ENCODE measurements around the gene KDM1A.

- TF ChIP-seq CTCF (optimal IDR thresholded peaks at IDR 0.05 in 1 of 3, IDR thresholded peaks at IDR 0.05 in 1 of 3, conservative IDR thresholded peaks at IDR 0.05 in 1 of 3; ENCODE audit: extremely low read depth in 1 of 3, insufficient read depth in 2 of 3, low read length in 3 of 3): no peak
- TF ChIP-seq EZH2 (IDR thresholded peaks at IDR 0.05; ENCODE audit: low read length): no peak
Measured at GRCh38 chr1:23044035-23044434, 24.8 kb downstream of the KDM1A start.
